Measurements from ENCODE around the gene AACS.

DNA sequence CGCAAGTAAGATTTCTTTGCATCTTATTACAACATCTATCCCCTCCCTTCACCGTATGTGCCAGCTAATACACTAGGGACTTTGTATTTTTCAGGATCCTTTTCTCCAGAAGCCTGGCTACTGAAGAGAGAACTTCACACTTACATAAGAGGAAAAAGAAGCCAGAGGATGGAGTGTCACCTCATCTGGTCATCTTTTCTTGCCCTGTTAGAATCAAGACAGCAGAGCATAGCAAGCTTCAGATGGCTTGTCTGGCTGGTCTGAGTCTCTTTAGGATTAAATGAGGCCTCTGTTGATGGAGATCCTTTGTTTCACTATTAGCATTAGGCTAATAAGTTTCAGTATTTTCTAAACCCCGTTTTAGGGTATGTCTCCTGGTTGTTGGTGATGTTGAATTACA is 14.4 kb upstream of the AACS start:
- TF ChIP-seq, protein P1, sequence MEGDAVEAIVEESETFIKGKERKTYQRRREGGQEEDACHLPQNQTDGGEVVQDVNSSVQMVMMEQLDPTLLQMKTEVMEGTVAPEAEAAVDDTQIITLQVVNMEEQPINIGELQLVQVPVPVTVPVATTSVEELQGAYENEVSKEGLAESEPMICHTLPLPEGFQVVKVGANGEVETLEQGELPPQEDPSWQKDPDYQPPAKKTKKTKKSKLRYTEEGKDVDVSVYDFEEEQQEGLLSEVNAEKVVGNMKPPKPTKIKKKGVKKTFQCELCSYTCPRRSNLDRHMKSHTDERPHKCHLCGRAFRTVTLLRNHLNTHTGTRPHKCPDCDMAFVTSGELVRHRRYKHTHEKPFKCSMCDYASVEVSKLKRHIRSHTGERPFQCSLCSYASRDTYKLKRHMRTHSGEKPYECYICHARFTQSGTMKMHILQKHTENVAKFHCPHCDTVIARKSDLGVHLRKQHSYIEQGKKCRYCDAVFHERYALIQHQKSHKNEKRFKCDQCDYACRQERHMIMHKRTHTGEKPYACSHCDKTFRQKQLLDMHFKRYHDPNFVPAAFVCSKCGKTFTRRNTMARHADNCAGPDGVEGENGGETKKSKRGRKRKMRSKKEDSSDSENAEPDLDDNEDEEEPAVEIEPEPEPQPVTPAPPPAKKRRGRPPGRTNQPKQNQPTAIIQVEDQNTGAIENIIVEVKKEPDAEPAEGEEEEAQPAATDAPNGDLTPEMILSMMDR (IDR thresholded peaks at IDR 0.05), result no peak
- TF ChIP-seq POLR2A (IDR thresholded peaks at IDR 0.05), result no peak

Measured in right lobe of liver (tissue), 4 donors.